Mesendoderm (in vitro differentiated cells): ENCODE measurements around the gene KRTAP10-11.
"Not testable (repeated sequence)": the region's sequence is repeated elsewhere in the genome, so short reads cannot be mapped to it uniquely, and the experiment has no call there.

Source experiments
- DNase-seq: peaks from one replicate; pipeline ENCODE4 v3.0.0; 2013
- H2AK5ac ChIP-seq: 2 replicates; pipeline ENCODE4 v1.6.1; 2013; ENCODE audit warnings: low read length, inconsistent platforms
- H2BK120ac ChIP-seq: 2 replicates; pipeline ENCODE4 v1.6.1; 2013; ENCODE audit warnings: low read depth, mild to moderate bottlenecking, low read length, moderate library complexity, mixed read lengths
- H2BK15ac ChIP-seq: replicated peaks from 2 replicates; pipeline ENCODE4 v1.6.1; 2013; ENCODE audit warnings: low read depth, mild to moderate bottlenecking, moderate library complexity
- H2BK5ac ChIP-seq: 2 replicates; pipeline ENCODE4 v1.6.1; 2013; ENCODE audit warnings: low read length, inconsistent platforms
- H3K18ac ChIP-seq: 2 replicates; pipeline ENCODE4 v1.6.1; 2013; ENCODE audit warnings: mild to moderate bottlenecking, low read length, mixed read lengths
- H3K23ac ChIP-seq: one replicate; pipeline ENCODE4 v1.6.1; 2013; ENCODE audit warnings: low read length
- H3K27ac ChIP-seq: 2 replicates; pipeline ENCODE4 v1.5.1; 2013; ENCODE audit warnings: low read depth, mild to moderate bottlenecking, inconsistent platforms, low read length, moderate library complexity
- H3K27me3 ChIP-seq: 2 replicates; pipeline ENCODE4 v1.6.1; 2013; ENCODE audit warnings: low read length, control low read depth, mild to moderate bottlenecking, inconsistent platforms; ENCODE audit not compliant: insufficient read depth, poor library complexity
- H3K36me3 ChIP-seq: 2 replicates; pipeline ENCODE4 v1.6.1; 2013; ENCODE audit warnings: low read length, inconsistent platforms; ENCODE audit not compliant: control insufficient read depth, insufficient read depth
- H3K4ac ChIP-seq: one replicate; pipeline ENCODE4 v1.6.1; 2013; ENCODE audit warnings: low read depth, mild to moderate bottlenecking, low read length, moderate library complexity
- H3K4me1 ChIP-seq: 2 replicates; pipeline ENCODE4 v1.6.1; 2013; ENCODE audit warnings: low read depth, low read length, inconsistent platforms; ENCODE audit not compliant: control insufficient read depth
- H3K4me2 ChIP-seq: 2 replicates; pipeline ENCODE4 v1.6.1; 2013; ENCODE audit warnings: low read length
- H3K4me3 ChIP-seq: 2 replicates; pipeline ENCODE4 v1.5.1; 2013; ENCODE audit warnings: mild to moderate bottlenecking, low read length
- H3K56ac ChIP-seq: one replicate; pipeline ENCODE4 v1.6.1; 2013; ENCODE audit warnings: low read length
- H3K79me1 ChIP-seq: 2 replicates; pipeline ENCODE4 v1.6.1; 2013; ENCODE audit warnings: low read length, inconsistent platforms
- H3K79me2 ChIP-seq: 2 replicates; pipeline ENCODE4 v1.6.1; 2013; ENCODE audit warnings: mild to moderate bottlenecking, low read length; ENCODE audit not compliant: control insufficient read depth, insufficient read depth
- H3K9ac ChIP-seq: 2 replicates; pipeline ENCODE4 v1.6.1; 2013; ENCODE audit warnings: low read length, inconsistent platforms
- H4K5ac ChIP-seq: one replicate; pipeline ENCODE4 v1.6.1; 2013; ENCODE audit warnings: low read length
- H4K8ac ChIP-seq: one replicate; pipeline ENCODE4 v1.6.1; 2013; ENCODE audit warnings: low read depth, mild to moderate bottlenecking, control low read depth, low read length, moderate library complexity
- WGBS: extraction: QIAGEN DNeasy Blood & Tissue Kit; methylation state at CpG from one replicate; pipeline ENCODE4 v1.1.7; 2013; ENCODE audit warnings: low lambda C conversion rate, missing lambda C conversion rate; ENCODE audit not compliant: insufficient coverage; ENCODE audit errors: extremely low coverage; 5-methylcytosine and 5-hydroxymethylcytosine counted together

KRTAP10-11 gene

GRCh38 chr21:44657635-44658540 is 11.7 kb downstream of the KRTAP10-11 start, which contains the start of gene KRTAP12-3:
Gene KRTAP12-3 (plus strand): TSS chr21:44657932. CDS start chr21:44657980, 48 bp downstream.
- no peak within 1 kb of the TSS for H3K18ac ChIP-seq
- no peak within 1 kb of the TSS for H3K27ac ChIP-seq
- DNase-seq: no peak
- no peak within 1 kb of the TSS for H3K4me2 ChIP-seq
- no peak within 1 kb of the TSS for H2AK5ac ChIP-seq
- no peaks in the 10 kb centered on the region for H3K79me2 ChIP-seq
- no peak within 1 kb of the TSS for H2BK15ac ChIP-seq
- H3K9ac ChIP-seq: no peak within 1 kb of the TSS
- no peak within 1 kb of the TSS for H3K4me3 ChIP-seq
- no peaks in the 10 kb centered on the region for H3K79me1 ChIP-seq
- no peak within 1 kb of the TSS for H2BK120ac ChIP-seq
- whole genome bisulfite sequencing: no CpG with 5 or more reads among the region's 26 CpGs
- no peak within 1 kb of the TSS for H2BK5ac ChIP-seq
- H3K4me1 ChIP-seq: peaks cover 2% of the 10 kb centered on the region
- no peak within 1 kb of the TSS for H3K4ac ChIP-seq
- no peak within 1 kb of the TSS for H3K56ac ChIP-seq
- no peak within 1 kb of the TSS for H3K23ac ChIP-seq
- H4K8ac ChIP-seq: no peak within 1 kb of the TSS
- no peak within 1 kb of the TSS for H4K5ac ChIP-seq
- no peaks in the 10 kb centered on the region for H3K27me3 ChIP-seq
- no peaks in the 10 kb centered on the region for H3K36me3 ChIP-seq

DNA sequence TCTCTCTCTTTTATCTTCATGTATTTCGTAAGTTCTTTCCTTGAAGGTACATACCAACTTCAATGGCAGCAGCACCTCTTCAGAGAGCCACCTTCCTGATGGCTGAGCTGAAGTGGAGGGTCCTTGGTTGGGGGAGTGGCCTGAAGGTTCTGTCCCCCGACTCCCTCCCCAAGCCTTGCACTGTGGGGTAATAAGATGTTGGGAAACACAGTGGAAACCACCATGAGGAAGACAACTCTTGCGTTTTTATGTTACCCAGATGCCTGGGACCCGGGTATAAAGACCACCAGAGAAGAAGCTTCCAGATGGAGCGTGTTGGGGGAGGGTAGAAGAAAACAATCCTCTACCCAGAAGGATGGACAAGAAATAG is 12.3 kb downstream of the KRTAP10-11 start:
- Histone ChIP-seq H3K79me1 (no peaks in the 10 kb centered on the region), H3K4me3 (no peak overlapping the region), H2AK5ac (no peak overlapping the region), H3K4me2 (no peak overlapping the region), H2BK5ac (no peak overlapping the region), H2BK120ac (no peak overlapping the region), H4K5ac (no peak overlapping the region), H3K4me1 (peaks cover 2% of the 10 kb centered on the region), H4K8ac (no peak overlapping the region), H3K23ac (no peak overlapping the region), H3K4ac (no peak overlapping the region), H3K27me3 (no peaks in the 10 kb centered on the region), H3K36me3 (no peaks in the 10 kb centered on the region), H3K18ac (no peak overlapping the region), H3K56ac (no peak overlapping the region), H2BK15ac (no peak overlapping the region), H3K9ac (no peak overlapping the region), H3K79me2 (no peaks in the 10 kb centered on the region), H3K27ac (no peak overlapping the region)
- WGBS: no CpG with 5 or more reads among the region's 5 CpGs
- no peak for DNase-seq

GRCh38 chr21:44658913-44659595 is 12.8 kb downstream of the KRTAP10-11 start:
- H2BK15ac ChIP-seq: no peak overlapping the region
- peak overlapping the region; percentile 70 for H3K56ac ChIP-seq
- no peak overlapping the region for H4K8ac ChIP-seq
- H2AK5ac ChIP-seq: peak overlapping the region; percentile 82
- WGBS: no CpG with 5 or more reads among the region's 11 CpGs
- no peak overlapping the region for H3K27ac ChIP-seq
- H3K79me1 ChIP-seq: no peaks in the 10 kb centered on the region
- H3K4me1 ChIP-seq: peaks cover 2% of the 10 kb centered on the region
- H3K27me3 ChIP-seq: no peaks in the 10 kb centered on the region
- H3K4me2 ChIP-seq: no peak overlapping the region
- no peak overlapping the region for H3K18ac ChIP-seq
- DNase-seq: no peak
- no peak overlapping the region for H2BK5ac ChIP-seq
- H3K36me3 ChIP-seq: no peaks in the 10 kb centered on the region
- no peaks in the 10 kb centered on the region for H3K79me2 ChIP-seq
- H3K23ac ChIP-seq: no peak overlapping the region
- H3K4me3 ChIP-seq: no peak overlapping the region
- no peak overlapping the region for H3K4ac ChIP-seq
- no peak overlapping the region for H4K5ac ChIP-seq
- H3K9ac ChIP-seq: no peak overlapping the region
- no peak overlapping the region for H2BK120ac ChIP-seq

- H3K18ac ChIP-seq, H3K36me3 ChIP-seq, H3K27me3 ChIP-seq, H3K23ac ChIP-seq, H3K56ac ChIP-seq, H2AK5ac ChIP-seq, H2BK120ac ChIP-seq, H2BK15ac ChIP-seq, H4K8ac ChIP-seq, H4K5ac ChIP-seq, H2BK5ac ChIP-seq, H3K79me1 ChIP-seq, H3K27ac ChIP-seq, H3K4me1 ChIP-seq, H3K9ac ChIP-seq, H3K4me2 ChIP-seq, H3K79me2 ChIP-seq, H3K4ac ChIP-seq, H3K4me3 ChIP-seq: not testable (repeated sequence)
- DNase-seq: peak; percentile 58
- WGBS: no CpG with 5 or more reads among the region's 7 CpGs
Measured at GRCh38 chr21:44661567-44661966, 15.4 kb downstream of the KRTAP10-11 start.

GRCh38 chr21:44664691-44665090 is 18.5 kb downstream of the KRTAP10-11 start:
- H3K4ac ChIP-seq: no peak overlapping the region
- H3K27ac ChIP-seq: no peak overlapping the region
- H3K36me3 ChIP-seq: no peaks in the 10 kb centered on the region
- no peak overlapping the region for H2BK15ac ChIP-seq
- no peaks in the 10 kb centered on the region for H3K4me1 ChIP-seq
- WGBS: no CpG with 5 or more reads among the region's 5 CpGs
- H2BK5ac ChIP-seq: no peak overlapping the region
- H3K56ac ChIP-seq: no peak overlapping the region
- no peak for DNase-seq
- no peak overlapping the region for H3K23ac ChIP-seq
- no peak overlapping the region for H2BK120ac ChIP-seq
- H3K18ac ChIP-seq: no peak overlapping the region
- no peaks in the 10 kb centered on the region for H3K27me3 ChIP-seq
- no peaks in the 10 kb centered on the region for H3K79me1 ChIP-seq
- no peak overlapping the region for H4K5ac ChIP-seq
- no peak overlapping the region for H3K9ac ChIP-seq
- H2AK5ac ChIP-seq: no peak overlapping the region
- no peak overlapping the region for H3K4me3 ChIP-seq
- H3K4me2 ChIP-seq: no peak overlapping the region
- no peaks in the 10 kb centered on the region for H3K79me2 ChIP-seq
- no peak overlapping the region for H4K8ac ChIP-seq
